ENCODE measurements around the gene IL1RAPL2. TPM values are rescaled to one million over a fixed set of nuclear protein-coding genes. Genes with fewer than 3 reads are reported as not detected.

The IL1RAPL2 gene
- total RNA-seq, 1 donor from 2014 or later: not detected

DNA sequence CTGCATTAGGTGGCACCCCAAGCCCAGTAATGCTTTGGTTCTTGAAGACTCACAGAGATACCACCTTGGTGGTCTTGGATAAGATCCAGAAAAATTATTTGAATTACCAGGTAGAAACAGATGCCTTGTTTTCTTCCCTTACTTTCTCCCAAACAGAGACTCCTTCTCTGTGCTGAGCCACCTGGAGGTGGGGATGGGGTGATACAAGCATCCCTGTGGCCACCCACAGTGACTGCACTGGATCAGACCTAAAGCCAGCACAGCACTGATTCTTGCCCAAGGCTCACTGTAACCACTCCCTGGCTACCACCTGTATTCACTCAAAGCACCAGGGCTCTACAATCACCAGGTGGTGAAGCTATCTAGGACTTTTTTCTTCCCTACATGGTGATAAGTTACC lies 497.7 kb downstream of the IL1RAPL2 start:
- Mint-ChIP-seq H3K9me3 (no peaks in the 10 kb centered on the region), H3K36me3 (no peaks in the 10 kb centered on the region), H3K4me1 (no peaks in the 10 kb centered on the region), H3K4me3 (no peak overlapping the region), H3K27me3 (ENCODE audit: insufficient read depth, low read depth) (no peaks in the 10 kb centered on the region), H3K27ac (no peak overlapping the region)
- Histone ChIP-seq H2AFZ (replicated peaks) (no peak overlapping the region), H3K79me2 (ENCODE audit: low read depth) (no peaks in the 10 kb centered on the region), H3F3A (ENCODE audit: low read depth) (no peaks in the 10 kb centered on the region), H3K27ac (no peak overlapping the region), H3K4me3 (no peak overlapping the region), H3K9me3 (ENCODE audit: low read depth) (no peaks in the 10 kb centered on the region), H3K4me1 (no peaks in the 10 kb centered on the region), H3K9ac (no peak overlapping the region), H3K27me3 (no peaks in the 10 kb centered on the region), H4K20me1 (ENCODE audit: low read depth) (no peaks in the 10 kb centered on the region), H3K36me3 (peaks cover 4% of the 10 kb centered on the region), H3K4me2 (no peak overlapping the region)
- TF ChIP-seq EZH2 (IDR thresholded peaks at IDR 0.05) (no peak), EZH2phosphoT487 (IDR thresholded peaks at IDR 0.05) (no peak), CTCF (IDR thresholded peaks at IDR 0.05) (peak; percentile 11)
- peak; percentile 16 for DNase-seq (ENCODE audit: low spot score)

DNA sequence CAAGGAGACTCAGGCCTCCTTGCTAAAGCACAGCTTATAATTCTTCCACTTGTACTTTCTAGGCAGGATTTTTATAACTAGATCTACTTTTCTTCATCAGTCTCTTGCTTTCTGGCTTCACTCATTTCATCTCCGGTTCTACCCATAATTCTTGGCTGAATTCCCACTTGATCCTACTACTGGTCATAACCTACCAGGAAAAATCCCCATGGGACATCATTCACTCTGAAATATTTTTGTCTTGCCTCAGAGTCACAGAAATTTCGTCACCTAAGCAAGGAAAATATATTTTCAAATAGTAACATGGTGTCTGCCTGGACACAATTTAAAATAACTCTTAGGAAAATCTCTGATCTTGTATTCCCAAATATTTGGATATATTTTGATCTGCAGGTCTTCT lies 532.2 kb downstream of the IL1RAPL2 start:
- no peak overlapping the region for H3K9ac ChIP-seq
- Mint-ChIP-seq H3K27ac (no peak overlapping the region), H3K4me1 (no peaks in the 10 kb centered on the region), H3K27me3 (ENCODE audit: insufficient read depth, low read depth) (no peaks in the 10 kb centered on the region), H3K36me3 (no peaks in the 10 kb centered on the region), H3K9me3 (no peaks in the 10 kb centered on the region), H3K4me3 (no peak overlapping the region)
- TF ChIP-seq EZH2phosphoT487 (IDR thresholded peaks at IDR 0.05) (no peak), CTCF (IDR thresholded peaks at IDR 0.05) (no peak), EZH2 (IDR thresholded peaks at IDR 0.05) (no peak)
- no peaks in the 10 kb centered on the region for H3K36me3 ChIP-seq
- H3K4me2 ChIP-seq: no peak overlapping the region
- H3K79me2 ChIP-seq (ENCODE audit: low read depth): no peaks in the 10 kb centered on the region
- no peaks in the 10 kb centered on the region for H3K4me1 ChIP-seq
- no peak overlapping the region for H3K4me3 ChIP-seq
- no peaks in the 10 kb centered on the region for H3K27me3 ChIP-seq
- no peak for DNase-seq (ENCODE audit: low spot score)
- H3K27ac ChIP-seq: no peak overlapping the region
- H2AFZ ChIP-seq (replicated peaks): no peak overlapping the region
- peaks cover 5% of the 10 kb centered on the region for H3K9me3 ChIP-seq (ENCODE audit: low read depth)
- H3F3A ChIP-seq (ENCODE audit: low read depth): no peaks in the 10 kb centered on the region
- H4K20me1 ChIP-seq (ENCODE audit: low read depth): no peaks in the 10 kb centered on the region

DNA sequence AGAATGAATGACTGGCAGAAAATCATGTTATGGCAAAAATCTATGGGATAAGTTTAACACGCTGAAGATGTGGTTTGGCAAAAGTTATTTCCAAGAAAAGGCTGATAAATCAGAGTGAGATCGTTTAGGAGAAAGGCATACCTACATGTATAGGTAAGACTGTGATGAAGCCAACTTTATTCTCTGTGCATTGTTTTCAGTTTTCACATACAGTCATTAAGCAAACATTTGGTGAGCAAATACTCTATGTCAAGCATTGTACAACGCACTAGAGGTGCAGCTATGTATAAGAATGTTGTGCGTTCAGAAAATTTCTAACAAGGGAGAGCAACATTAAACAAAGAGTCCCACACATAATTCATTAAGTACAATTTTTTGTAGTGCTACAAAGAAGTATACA lies 532.8 kb downstream of the IL1RAPL2 start:
- H3K27me3 ChIP-seq: no peaks in the 10 kb centered on the region
- no peak overlapping the region for H3K27ac ChIP-seq
- H3K36me3 ChIP-seq: no peaks in the 10 kb centered on the region
- no peak overlapping the region for H3K4me3 ChIP-seq
- H3K9me3 ChIP-seq (ENCODE audit: low read depth): peaks cover 5% of the 10 kb centered on the region
- H3K4me2 ChIP-seq: no peak overlapping the region
- H3K4me1 Mint-ChIP-seq: no peaks in the 10 kb centered on the region
- no peaks in the 10 kb centered on the region for H3K4me1 ChIP-seq
- no peaks in the 10 kb centered on the region for H3K27me3 Mint-ChIP-seq (ENCODE audit: insufficient read depth, low read depth)
- H3K36me3 Mint-ChIP-seq: no peaks in the 10 kb centered on the region
- no peak overlapping the region for H2AFZ ChIP-seq (replicated peaks)
- H3K9me3 Mint-ChIP-seq: no peaks in the 10 kb centered on the region
- H3K4me3 Mint-ChIP-seq: no peak overlapping the region
- H3K79me2 ChIP-seq (ENCODE audit: low read depth): no peaks in the 10 kb centered on the region
- H3K9ac ChIP-seq: no peak overlapping the region
- H3K27ac Mint-ChIP-seq: no peak overlapping the region
- no peak for TF ChIP-seq CTCF (IDR thresholded peaks at IDR 0.05)
- no peak for TF ChIP-seq EZH2phosphoT487 (IDR thresholded peaks at IDR 0.05)
- TF ChIP-seq EZH2 (IDR thresholded peaks at IDR 0.05): no peak
- no peaks in the 10 kb centered on the region for H3F3A ChIP-seq (ENCODE audit: low read depth)
- no peak for DNase-seq (ENCODE audit: low spot score)
- no peaks in the 10 kb centered on the region for H4K20me1 ChIP-seq (ENCODE audit: low read depth)

Data from neural progenitor cell (in vitro differentiated cells).